NCI-H2171 treated with DMSO at 0.1 percent for 48 hours (cell line): ENCODE measurements around the gene DBF4.
"Not testable (repeated sequence)": the region's sequence is repeated elsewhere in the genome, so short reads cannot be mapped to it uniquely, and the experiment has no call there.

Source experiments
- DNase-seq: peaks from one replicate; lab custom pipeline; 2025; lab: John Stamatoyannopoulos, UW

Gene DBF4

DNA sequence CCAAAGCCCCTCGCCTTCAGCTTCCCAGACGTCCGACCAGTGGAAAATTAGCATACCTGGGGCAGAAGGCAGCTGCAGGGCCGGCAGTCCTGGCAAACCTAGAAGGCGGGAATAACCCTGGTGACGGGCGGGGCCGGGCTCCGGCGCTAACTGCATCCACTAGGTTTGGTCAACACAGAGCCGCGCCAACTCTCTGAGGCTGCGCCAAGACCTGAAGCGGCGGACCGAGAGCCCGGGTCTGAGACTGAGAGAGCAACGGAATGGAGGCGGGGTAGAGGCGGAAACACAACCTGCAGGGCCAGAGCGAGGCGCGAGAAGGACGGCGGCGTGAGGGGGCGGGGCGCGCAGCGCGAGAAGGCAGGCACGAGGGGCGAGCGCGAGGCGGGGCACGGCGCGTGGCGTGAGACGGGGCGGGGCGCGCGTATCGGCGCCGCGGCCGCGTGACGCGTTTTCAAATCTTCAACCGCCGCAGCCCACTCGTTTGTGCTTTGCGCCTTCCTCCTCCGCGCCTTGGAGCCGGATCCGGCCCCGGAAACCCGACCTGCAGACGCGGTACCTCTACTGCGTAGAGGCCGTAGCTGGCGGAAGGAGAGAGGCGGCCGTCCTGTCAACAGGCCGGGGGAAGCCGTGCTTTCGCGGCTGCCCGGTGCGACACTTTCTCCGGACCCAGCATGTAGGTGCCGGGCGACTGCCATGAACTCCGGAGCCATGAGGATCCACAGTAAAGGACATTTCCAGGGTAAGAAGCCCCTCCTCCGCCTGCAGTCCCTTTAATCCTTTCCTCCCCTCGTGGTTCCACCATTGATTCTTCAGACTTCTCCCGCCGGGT, at the start of gene DBF4, which contains the start of gene SLC25A40:
Gene DBF4 (plus strand): TSS at position 454 of the 829 bp plus-strand sequence. CDS start 240 bp downstream, at position 694.
Gene SLC25A40 (minus strand): TSS at position 321 of the 829 bp plus-strand sequence. CDS start 17,633 bp downstream, outside the sequence.
- DNase-seq = peak; percentile 93

GRCh38 chr7:87828383-87828782, 47.9 kb upstream of the DBF4 start:
- DNase-seq = not testable (repeated sequence)

DNA sequence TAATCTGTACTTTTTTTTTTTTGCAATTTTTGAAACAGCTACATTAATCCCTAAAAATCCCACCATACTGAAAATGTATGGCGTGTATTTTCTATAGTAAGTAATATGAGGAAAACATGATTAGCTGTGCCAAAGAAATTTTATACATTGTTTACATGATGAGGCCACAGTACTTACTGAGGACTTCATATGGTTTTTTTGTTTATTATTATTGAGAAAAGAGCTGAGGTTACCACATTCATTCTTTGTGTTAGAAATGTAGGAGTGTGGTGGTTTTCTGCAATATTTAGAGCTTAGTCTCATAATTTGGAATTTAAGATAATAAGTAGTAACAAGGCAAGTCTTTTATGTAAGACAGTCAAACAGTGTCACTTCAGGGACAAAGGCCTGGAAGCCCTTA, 45.2 kb upstream of the DBF4 start:
- no peak for DNase-seq

DNA sequence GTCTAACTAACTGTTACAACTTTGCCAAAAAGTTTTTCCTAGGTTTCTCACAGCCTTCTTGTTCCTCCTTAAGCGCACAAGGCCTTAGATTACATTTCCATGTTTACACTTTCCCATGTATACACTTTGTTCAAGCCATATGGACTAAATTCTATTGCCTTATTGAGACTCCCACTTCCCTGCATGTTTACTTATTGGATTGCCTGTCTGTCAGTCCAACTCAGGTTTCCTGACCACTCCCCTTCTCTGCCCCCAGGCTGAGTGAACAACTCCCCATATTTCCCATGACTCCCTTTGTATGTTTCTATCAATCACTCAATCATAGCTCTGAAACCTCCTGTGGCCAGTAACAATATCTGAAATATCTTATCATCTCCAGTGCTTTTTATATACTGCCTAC, 43.2 kb upstream of the DBF4 start:
- DNase-seq = peak; percentile 2

DNA sequence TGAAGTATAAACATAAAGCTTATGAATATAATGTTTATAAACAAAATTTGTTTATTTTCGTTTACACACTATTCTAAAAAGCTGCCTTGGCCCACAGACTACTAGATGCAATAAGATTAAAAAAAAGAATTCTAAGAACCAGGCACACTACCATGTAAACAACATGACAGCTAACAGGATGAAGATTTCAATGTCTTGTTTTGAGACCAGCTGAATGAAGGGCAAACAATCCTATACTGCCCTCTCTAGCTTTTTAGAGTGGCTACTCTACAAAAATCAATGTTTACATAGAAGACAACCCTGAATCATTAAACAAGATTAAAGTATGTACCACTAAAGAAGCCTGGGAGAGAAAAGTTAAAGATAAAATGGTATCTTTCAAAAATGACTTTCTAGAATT, 38.7 kb upstream of the DBF4 start:
- DNase-seq = no peak

DNA sequence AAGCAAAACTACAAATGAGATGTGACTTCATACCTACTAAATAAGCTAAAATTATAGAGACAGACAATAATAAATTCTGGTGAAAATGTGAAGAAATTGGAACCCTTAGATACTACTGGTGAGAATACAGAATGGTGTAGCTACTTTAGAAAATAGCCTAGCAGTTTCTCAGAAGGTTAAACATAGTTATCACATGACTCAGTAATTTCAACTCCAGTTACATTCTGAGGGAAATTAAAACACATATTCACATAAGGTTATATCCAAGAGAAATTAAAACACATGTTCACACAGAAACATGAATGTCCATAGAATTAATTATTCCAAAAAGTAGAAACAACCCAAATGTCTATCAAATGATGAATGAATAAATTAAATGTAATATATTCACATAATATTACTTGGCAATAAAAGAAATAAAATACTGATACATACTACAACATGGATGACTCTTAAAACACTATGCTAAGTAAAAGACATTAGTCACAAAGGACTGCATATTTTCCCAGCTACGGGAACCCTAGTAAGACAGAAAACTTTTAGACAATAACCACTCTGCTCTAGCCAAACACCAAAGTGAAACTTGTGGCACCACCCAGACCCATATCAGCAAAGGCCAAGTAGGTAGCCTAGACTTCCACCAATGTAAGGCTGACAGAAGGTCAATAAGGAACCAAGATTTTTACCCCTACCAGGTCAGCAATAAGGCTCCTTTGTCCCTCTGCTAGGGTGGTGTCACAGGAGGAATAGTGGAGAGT, 25.3 kb upstream of the DBF4 start:
- no peak for DNase-seq

DNA sequence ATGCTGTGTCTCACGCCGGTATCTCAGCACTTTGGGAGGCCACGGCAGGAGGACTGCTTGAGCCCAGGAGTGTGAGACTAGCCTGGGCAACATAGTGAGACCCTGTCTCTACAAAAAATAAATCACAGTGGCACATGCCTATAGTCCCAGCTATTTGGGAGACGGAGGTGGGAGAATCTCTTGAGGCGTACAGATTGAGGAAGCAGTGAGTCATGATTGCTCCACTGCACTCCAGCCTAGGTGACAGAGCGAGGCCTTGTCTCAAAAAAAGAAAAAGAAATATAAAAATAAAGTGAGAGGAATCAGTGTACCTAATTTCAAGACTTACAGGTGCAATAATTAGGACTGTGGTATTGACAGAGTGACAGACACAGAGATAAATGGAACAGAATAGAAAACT, 24.0 kb upstream of the DBF4 start:
- DNase-seq = no peak

DNA sequence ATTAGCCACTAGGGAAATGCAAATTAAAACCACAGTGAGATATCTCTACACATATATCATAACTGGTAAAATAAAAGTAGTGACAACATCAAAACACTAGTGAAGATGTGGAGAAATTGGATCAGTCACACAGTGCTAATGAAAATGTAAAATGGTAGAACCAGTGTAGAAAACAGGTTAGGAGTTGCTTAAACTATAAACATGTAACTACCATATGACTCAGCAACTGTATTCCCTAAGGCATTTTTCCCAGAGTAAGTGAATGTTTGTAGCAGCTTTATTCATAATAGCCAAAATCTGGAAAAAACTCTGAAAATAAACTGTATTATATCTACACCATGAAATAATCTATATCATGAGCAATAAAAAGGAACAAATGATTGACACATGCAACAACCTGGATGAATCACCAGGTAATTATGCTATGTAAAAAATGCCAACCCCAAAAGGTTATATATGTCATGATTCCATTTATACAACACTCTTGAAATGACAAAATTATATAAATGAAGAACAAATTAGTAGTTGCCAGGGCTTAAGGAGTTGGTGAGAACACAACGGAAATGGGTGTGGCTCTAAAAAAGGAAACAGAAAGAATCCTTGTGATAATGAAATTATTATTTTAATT, 22.9 kb upstream of the DBF4 start:
- no peak for DNase-seq

- DNase-seq = no peak
Observed at GRCh38 chr7:87858417-87859100, 17.7 kb upstream of the DBF4 start.

DNA sequence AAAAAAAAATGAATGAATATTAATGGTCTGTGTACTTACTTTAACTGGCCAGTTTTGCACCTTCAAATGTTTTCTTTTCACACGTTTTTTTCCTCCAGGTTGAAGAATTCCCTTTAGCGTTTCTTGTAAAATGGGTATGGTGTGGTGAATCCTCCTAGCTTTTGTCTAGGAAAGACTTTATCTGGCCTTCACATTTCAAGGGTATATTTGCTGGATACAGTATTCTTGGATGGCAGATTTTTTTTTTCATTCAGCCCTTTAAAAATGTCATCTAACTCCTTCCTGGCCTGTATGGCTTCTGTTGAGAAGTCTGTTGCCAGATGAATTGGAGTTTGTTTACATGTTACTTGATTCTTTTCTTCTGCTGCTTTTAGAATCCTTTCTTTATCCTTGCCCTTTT, 10.2 kb upstream of the DBF4 start:
- no peak for DNase-seq

DNA sequence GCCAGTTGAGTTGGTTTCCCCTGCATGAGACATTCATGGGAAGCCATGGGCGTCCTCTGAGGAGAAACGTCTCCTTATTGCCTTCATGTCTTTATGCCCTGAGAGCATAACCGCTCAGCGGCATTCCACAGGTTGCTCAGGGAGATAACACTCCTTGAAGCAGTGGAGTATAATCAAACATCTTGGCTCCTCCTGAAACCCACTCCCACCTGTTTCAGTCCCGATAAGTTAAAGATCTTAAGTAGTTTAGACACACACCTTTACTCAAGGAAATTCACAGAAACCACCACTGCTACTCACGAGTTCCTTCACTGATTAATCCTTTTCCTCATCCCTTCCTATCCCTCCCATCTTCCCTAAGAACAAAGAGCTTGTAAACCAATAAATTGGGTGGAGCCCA, 9.8 kb upstream of the DBF4 start:
- DNase-seq = not testable (repeated sequence)

- no peak for DNase-seq
Observed at GRCh38 chr7:87870471-87870870, 5.8 kb upstream of the DBF4 start.

DNA sequence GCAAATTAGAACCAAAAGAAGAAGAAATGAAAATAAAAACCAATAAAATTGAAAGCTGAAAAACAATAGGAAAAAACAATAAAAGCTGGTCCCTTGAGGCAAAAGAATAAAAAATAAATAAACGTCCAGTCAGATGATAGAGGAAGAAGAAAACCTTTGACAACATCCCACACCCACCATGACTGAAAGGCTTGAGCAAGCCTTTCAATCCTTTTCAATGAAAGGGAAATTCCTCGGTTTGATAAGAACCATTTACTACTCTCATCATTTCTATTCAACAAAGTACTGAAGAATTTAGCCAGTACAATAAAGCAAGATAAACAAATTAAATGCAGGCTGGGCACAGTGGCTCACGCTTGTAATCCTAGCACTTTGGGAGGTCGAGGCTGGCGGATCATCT, 3.9 kb upstream of the DBF4 start:
- DNase-seq = no peak

DNA sequence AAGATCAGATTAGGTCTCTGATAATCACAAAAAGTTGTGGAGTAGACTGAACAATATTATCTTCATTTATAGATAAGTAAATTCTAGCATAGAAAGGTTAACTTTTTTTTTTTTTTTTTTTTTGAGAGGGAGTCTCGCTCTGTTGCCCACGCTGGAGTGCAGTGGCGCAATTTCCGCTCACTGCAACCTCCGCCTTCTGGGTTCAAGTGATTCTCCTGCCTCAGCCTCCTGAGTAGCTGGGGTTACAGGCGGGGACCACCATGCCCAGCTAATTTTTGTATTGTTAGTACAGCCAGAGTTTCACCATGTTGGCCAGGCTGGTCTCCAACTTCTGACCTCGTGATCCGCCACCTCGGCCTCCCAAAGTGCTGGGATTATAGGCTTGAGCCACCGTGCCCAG, 3.0 kb upstream of the DBF4 start:
- not testable (repeated sequence) for DNase-seq

DNA sequence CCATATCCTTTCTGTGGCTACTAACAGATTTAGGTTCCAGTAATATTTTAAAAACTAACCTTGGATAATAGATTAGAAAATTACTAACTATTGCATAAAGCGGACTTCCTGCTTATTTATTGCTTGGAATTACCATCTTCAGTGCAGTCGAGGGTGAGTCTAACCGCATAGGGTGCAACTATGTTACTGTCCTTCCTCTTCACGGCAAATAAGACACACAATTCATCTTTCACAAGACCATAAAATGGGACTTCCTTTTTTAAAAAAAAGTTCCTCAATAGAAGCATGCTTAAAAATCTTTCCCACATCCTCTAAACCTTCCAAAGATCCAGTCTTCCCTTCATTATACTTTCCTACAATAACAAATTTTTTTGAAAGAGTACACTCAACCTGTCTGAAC, 2.2 kb upstream of the DBF4 start:
- no peak for DNase-seq

- peak; percentile 31 for DNase-seq
Observed at GRCh38 chr7:87875151-87876039, 898 bp upstream of the DBF4 start.

- peak; percentile 66 for DNase-seq
Observed at GRCh38 chr7:87876869-87877234, 559 bp downstream of the DBF4 start.

GRCh38 chr7:87877366-87878040, 1.2 kb downstream of the DBF4 start:
- DNase-seq = no peak

GRCh38 chr7:87878208-87878735, 2.0 kb downstream of the DBF4 start:
- no peak for DNase-seq
